Daoy (cell line): ENCODE results near the gene SETD4. TPM values are rescaled to one million over a fixed set of nuclear protein-coding genes. Genes with fewer than 3 reads are reported as not detected.
"Not testable (repeated sequence)": the region's sequence is repeated elsewhere in the genome, so short reads cannot be mapped to it uniquely, and the experiment has no call there.

ENCODE experiments used
- DNase-seq: peaks from one replicate; pipeline ENCODE4 v3.0.0-alpha.2; 2015; ENCODE audit warnings: low read depth
- total RNA-seq: library from RNA; depleted of rRNA; stranded (reverse); fragments of >200 nt; shearing (Covaris generic); gene quantifications from 2 replicates; pipeline ENCODE4 v1.2.3, GENCODE V29; 2014

The SETD4 gene
- total RNA-seq, 1 experiment from 2014 or later = 25.8 TPM

GRCh38 chr21:36079010-36079649 lies 18.8 kb upstream of the SETD4 start:
- DNase-seq = peak; percentile 47

GRCh38 chr21:36077758-36078157 lies 17.4 kb upstream of the SETD4 start:
- no peak for DNase-seq

GRCh38 chr21:36076878-36077655 lies 16.7 kb upstream of the SETD4 start:
- no peak for DNase-seq

- no peak for DNase-seq
Observed at GRCh38 chr21:36075953-36076352, 15.6 kb upstream of the SETD4 start.

- DNase-seq = no peak
Observed at GRCh38 chr21:36075171-36075570, 14.8 kb upstream of the SETD4 start.

- not testable (repeated sequence) for DNase-seq
Observed at GRCh38 chr21:36073911-36074310, 13.6 kb upstream of the SETD4 start.

- DNase-seq = no peak
Observed at GRCh38 chr21:36073181-36073580, 12.9 kb upstream of the SETD4 start.

- no peak for DNase-seq
Observed at GRCh38 chr21:36072453-36073162, 12.3 kb upstream of the SETD4 start.

- no peak for DNase-seq
Observed at GRCh38 chr21:36070999-36071398, 10.7 kb upstream of the SETD4 start.

- DNase-seq = peak; percentile 96
Observed at GRCh38 chr21:36069713-36070583, 9.6 kb upstream of the SETD4 start, which contains the start of gene CBR1. CBR1 (plus strand) TSS chr21:36070024; CDS start chr21:36070116, 92 bp downstream.

- no peak for DNase-seq
Observed at GRCh38 chr21:36068748-36069398, 8.5 kb upstream of the SETD4 start.

GRCh38 chr21:36065497-36066036 lies 5.2 kb upstream of the SETD4 start:
- peak; percentile 80 for DNase-seq

GRCh38 chr21:36064085-36064460 lies 3.7 kb upstream of the SETD4 start:
- DNase-seq = no peak

GRCh38 chr21:36063375-36064084 lies 3.2 kb upstream of the SETD4 start:
- DNase-seq = no peak

GRCh38 chr21:36061445-36061844 lies 1.1 kb upstream of the SETD4 start:
- DNase-seq = no peak

GRCh38 chr21:36059823-36060158 lies 535 bp downstream of the SETD4 start:
- DNase-seq = no peak

- no peak for DNase-seq
Observed at GRCh38 chr21:36055551-36055950, 4.8 kb downstream of the SETD4 start.

- DNase-seq = no peak
Observed at GRCh38 chr21:36053715-36054062, 6.6 kb downstream of the SETD4 start.

- no peak for DNase-seq
Observed at GRCh38 chr21:36052860-36053714, 7.2 kb downstream of the SETD4 start.
